NCI-H1105 treated with DMSO at 0.1 percent for 48 hours (cell line): Measurements from ENCODE around the gene HERPUD2.

ENCODE experiments used
- DNase-seq: peaks from one replicate; lab custom pipeline; 2025; lab: John Stamatoyannopoulos, UW

The HERPUD2 gene, protein sequence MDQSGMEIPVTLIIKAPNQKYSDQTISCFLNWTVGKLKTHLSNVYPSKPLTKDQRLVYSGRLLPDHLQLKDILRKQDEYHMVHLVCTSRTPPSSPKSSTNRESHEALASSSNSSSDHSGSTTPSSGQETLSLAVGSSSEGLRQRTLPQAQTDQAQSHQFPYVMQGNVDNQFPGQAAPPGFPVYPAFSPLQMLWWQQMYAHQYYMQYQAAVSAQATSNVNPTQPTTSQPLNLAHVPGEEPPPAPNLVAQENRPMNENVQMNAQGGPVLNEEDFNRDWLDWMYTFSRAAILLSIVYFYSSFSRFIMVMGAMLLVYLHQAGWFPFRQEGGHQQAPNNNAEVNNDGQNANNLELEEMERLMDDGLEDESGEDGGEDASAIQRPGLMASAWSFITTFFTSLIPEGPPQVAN

DNA sequence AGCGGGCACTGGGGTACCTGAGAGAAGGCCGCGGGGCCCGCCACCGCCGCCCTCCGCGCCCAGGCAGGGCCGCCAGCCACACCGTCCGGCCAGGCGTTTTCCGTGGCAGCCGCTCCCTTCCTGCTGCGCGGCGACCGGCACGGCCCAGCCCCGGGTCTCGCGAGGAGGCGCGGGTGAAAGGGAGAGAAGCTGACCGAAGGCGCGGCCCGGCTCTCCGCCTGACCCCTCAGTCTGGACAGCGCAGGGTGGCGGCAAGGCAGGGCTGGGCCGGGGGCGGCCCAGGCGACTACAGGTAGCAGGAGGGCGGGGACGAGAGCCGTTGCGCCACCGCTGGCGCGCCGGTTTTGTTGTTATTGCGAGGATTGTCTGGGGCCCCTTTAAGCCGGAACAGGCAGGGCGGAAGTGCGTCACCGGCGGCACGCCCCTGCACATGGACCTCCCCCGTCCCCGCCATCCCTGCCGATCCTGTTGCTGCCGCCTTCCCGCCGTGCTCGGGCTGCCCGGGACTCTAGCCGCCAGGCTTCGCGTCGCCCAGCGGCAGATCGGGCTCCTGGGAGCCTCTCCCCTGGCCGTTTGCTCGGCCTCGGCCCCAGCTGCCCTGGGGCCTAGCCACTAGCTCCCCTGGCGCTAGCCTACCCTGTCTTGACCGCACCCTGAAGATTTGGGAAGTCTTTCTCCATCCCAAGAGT, at the start of gene HERPUD2:
Gene HERPUD2, minus strand, starts transcription at position 352 of the 689 bp plus-strand sequence. CDS start 805 bp downstream, outside the sequence.
- peak; percentile 88 for DNase-seq

DNA sequence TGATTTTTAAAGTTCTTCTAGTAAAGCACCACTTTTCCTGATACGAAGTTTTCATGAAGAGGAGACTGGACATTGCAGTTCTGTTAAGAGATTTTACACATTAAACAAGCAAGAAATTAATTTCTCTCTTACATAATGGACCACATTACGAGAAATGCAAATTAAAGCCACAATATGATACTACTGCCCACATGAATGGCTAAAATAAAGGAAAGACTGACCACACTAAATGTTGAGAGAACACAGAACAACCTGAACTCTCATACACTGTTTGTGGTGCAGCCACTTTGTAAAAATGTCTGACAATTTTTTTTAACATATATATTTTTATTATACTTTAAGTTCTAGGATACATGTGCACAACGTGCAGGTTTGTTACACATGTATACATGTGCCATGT, 44.0 kb upstream of the HERPUD2 start:
- no peak for DNase-seq

DNA sequence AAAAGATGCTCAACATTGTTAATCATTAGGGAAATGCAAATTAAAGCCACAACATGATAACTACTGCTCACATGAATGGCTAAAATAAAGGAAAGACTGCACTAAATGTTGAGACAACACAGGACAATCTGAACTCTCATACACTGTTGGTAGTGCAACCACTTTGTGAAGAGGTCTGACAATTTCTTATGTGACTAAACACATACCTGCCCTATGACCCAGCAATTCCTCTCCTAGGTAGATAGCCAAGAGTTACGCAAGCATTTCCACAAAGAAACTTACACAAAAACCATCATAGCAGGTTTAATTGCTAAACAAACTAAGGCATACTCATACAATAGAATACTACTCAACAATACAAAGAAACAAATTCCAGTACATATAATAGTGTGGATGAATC, 41.8 kb upstream of the HERPUD2 start:
- no peak for DNase-seq

DNA sequence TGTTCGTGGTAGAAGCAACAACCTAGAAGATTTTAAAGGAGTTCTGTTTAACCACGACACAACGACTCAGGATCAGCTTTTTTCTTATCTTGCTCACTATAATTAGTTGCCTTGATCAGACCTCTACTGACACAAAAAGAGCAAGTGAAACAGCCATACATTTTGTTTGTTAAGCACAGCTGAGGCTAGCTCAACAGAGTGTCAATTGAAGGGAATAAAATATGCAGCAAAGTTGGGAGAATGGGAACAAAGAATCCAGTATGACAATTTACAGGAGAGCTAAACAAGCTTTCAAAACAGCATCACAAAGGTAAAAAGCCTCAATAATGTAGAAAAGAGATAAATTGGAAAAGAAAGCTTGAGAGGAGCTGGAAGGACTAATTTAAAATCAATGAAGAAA, 40.5 kb upstream of the HERPUD2 start:
- DNase-seq: no peak

DNA sequence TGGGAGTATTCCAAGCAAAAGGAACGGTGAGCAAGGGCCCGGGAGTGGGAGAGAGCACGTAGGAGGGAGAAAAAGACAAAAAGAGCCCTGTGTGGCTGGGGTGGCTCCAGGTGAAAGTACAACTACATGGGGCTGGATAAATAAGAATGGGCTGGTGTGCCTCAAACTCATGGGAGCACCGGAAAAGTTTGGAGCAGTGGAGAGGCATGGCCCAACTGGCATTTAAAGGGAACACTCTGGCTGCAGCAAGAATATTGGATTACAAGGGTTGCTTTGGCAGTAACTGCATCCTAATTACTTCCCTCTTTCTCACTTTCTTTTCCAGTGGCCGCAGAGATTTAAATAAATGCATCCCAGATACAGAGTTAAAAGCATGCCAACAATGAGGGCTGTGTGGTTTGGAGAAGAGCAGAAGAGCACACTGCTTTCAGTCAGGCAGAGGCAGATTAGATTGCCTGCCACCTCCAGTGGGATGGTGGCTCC, 39.1 kb upstream of the HERPUD2 start:
- DNase-seq: no peak

DNA sequence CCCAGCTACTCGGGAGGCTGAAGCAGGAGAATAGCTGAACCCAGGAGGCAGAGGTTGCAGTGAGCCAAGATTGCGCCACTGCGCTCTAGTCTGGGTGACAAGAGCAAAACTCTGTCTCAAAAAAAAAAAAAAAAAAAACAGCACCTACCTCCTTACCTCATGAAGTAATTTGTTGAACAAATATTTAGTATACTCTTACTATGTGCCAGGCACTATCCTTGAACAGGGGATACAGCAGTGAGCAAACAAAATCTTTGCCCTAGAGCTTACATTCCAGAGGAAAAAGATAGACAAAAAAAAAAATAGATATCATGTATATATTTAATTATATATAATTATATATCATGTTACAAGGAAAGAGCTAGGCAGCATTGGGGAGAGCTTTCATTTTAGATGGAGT, 36.4 kb upstream of the HERPUD2 start:
- no peak for DNase-seq

DNA sequence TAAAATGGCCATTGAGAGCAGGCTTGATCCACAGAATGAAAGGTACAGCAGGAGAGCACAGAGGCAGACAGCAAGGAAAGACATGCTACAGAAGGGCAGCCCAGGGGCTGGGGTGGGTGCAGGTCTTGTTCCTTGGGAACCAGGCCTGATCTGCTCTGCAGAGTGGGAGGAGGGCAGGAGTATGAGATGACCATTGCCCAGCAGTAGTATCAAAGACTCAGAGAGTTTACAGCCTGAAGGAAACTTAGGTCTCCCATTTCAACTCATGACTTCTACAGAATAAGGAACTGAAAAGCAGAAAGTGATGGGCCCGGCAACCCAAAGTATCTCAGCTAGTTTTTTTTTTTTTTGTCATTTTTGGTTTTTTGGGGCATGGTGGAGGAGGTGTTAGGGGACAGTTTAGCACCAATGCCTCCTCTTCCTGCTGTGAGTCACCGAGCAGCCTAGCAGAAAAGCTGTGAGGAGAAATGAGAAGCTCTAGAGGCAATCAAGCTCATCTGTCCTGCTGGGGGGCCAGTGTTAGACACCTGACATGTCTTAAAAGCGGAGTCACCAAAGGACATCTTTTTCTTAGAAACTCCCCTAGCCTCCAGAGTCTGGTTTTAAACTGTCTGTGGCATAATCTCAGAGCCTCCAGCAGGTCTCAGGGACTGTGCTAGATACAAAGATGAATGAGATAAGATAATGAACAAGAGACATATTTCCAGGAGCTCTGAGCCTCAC, 34.3 kb upstream of the HERPUD2 start:
- no peak for DNase-seq

DNA sequence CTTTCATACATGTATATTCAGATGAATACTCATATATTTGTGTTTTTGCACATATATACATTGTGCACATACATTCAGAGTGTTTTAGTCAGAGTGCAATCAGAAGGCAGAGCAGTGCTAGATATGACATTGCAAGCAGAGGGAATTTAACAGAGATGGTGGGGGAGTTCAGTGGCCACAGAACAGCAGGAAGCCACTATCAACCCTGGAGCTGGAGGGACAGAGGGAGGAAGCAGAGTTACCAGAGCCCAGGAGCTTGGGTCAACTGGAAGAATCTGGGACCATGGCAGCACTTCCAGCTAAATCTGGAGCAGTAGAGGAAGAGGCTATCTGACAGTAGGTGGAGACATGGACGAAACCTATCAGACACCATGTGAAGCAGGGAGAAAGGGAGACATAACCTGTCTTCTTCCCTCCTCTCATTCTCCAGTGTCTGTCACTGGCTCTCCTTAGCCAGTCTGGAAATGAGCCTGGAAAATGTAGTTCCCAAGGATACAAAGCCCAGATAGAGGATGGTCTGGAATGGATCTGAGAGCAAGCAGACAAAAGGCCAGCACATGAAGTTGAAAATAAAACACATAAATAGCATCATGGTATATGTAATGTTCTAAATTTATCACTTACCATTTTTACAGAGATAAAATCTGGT, 33.6 kb upstream of the HERPUD2 start:
- no peak for DNase-seq

DNA sequence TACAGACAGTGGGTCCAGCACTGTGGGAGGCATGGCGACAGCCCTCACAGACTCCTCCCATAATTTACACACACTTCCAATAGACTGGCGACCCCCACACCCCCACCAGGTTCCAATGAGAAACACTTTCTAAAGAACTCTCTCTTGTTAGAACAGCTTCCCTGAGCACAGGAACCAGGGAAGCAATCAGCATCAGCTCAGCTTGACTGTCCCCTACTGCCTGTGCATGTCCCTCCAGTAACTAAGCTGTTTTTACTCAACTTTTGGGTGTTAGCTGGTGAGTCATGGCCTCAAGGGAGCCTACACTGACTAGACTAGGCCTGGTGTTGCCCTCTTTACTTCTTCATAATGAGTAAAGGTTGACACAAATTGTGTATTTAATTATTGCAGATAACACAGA, 32.6 kb upstream of the HERPUD2 start:
- DNase-seq: no peak

DNA sequence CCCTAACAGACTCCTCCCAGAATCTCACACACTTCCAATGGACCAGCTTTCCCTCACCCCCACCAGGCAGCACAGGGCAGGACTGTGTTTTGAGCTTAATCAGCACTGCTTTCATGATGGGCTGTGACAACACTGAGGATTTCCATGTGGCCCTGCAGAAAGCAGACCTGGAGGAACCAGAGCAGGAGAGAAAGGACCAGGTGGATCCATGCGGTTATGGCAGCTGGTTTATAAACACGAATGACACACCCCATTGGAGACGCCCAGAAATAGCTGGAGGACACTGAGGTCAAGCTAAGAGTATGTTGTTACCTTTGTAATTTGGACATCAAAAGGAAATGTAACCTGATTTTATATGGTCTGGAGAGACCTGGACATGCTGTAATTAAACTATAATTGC, 31.7 kb upstream of the HERPUD2 start:
- DNase-seq: no peak

DNA sequence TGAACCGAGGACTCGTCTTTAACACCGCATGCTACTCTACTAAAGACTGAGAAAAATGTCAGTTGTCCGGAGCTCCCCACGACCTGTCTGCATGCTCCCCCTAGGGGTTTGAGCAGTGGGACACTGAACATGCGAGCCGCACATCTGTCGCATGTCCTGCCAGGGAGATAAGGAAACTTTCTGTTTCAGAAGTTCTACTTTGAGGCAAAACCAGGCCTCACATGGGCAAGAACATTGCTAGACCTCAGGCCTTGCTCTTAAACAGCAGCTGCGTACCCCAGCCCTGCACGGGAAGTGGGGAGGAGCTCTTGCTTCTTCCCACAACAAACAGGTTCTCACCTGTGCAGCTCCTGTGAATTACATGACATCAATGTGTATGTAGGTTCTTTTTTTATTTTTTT, 30.3 kb upstream of the HERPUD2 start:
- no peak for DNase-seq

DNA sequence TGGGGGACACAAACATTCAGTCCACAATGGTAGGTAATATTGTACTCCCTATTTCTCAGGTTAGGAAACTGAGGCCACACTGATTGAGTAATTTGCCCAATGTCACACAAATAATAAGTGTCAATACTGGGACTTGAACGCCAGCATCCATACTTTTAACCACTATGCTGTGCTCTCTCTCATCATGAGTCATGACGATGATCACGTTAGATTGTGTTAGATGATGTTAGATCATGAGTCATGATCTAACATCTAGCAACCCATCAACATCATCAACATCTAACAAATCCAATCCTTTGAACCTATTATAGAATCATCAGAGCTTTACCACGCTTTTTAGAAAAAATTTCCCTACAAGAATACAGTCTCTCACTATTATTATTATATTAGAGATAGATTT, 28.1 kb upstream of the HERPUD2 start:
- no peak for DNase-seq

DNA sequence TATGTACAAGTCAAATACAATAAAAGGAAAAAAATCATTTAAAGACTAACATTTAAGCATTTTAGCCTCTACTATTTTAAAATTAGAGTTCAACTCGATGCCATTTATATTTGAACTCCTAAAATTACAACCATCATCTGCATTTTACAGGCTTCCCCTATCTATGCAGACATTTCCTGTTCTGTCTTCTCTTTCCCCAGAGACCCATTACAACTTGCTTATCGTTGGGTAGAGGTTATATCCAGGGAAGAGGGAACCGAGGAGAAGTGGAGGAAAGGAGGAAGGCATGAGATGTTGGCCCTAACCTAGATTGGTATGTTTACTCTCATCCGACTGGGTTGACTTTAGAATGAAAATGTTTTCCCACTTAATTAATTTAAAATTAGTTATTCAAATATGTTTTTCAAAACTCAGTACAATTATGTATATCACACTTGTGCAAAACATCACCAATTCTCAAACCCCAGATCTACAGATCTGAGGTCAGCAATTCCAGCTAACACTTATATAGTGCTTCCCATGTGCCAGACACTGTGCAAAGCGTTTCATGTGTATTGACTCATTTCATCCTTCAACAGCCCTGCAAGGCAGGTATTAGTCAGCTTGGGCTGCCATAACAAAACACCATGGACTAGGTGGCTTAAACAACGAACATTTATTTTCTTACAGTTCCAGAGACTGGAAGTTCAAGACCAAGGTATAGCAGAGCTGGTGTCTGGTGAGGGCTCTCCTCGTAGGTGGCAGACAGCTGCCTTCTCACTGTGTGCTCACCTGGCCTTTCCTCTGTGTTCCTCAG, 27.3 kb upstream of the HERPUD2 start:
- no peak for DNase-seq

DNA sequence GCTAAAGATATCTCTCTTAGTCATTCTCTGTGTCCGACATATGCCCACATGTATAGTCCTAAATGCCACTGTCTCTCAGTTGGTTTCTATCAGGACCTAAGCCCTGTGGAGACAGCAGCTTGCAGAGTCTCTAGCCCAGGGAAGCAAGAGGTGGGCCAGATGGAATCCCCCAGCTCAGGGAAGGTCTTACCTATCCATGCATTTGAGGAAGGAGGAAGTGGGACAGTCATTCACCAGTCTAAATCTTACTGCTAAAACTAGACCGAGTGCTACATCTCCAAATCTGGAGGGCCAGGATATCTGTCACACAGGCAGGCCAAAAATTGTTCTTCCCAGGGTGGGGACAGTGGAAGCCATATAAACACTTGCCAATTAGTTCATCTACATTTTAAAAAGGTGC, 26.4 kb upstream of the HERPUD2 start:
- no peak for DNase-seq

DNA sequence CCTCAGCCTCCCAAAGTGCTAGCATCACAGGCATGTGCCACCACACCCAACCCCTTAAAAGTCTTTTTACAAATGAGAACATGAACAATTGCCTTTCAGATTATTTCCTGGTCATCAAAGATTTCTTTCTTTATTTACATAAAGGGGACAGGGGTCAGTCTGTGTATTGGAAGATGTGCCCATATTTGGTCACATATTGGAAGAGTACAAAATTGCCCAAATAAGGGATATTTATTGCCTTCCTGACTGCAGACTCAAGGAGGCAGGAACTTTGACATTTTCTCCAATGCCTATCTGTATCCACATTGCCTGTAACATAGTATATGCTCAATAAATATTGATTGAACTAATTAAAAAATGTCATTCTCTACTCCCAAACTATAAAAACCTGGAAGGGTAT, 25.9 kb upstream of the HERPUD2 start:
- DNase-seq: no peak

DNA sequence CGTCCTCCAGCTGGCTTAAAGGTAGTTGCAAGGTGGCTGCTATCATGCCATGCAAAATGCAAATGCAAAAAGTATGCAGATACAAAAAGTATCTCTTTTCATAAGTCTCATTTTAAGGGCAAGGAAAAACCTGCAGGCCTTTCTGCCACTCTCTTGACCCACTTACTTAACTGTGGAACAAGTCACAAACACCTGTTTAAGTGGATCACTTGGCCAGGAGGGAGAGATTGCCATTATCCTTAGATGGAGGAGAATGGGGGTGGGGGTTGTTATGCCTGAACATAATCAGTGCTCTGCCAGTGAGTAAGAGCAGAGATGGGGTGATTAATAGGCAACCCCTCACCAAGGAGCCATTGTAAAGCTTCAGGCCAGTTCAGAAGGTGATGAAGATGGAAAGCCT, 25.1 kb upstream of the HERPUD2 start:
- no peak for DNase-seq

DNA sequence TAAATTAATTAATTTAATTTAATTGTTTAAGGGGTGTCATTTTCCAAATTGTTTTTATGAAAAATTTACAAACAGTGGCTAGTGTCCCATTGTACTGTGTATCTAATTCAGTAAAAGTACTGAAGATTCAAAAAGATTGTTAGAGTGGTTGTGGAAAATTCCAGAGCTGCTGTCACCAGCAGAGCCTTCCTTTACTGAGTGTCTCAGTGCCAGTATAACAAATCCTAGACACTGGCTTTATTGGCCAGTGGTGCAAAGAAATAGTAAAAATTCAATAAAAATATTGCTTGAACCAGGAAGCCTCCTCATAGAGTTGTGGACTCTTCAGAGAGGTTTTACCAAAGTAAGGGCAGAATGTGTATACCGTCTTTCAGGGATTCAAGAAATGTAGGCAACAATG, 23.1 kb upstream of the HERPUD2 start:
- no peak for DNase-seq

DNA sequence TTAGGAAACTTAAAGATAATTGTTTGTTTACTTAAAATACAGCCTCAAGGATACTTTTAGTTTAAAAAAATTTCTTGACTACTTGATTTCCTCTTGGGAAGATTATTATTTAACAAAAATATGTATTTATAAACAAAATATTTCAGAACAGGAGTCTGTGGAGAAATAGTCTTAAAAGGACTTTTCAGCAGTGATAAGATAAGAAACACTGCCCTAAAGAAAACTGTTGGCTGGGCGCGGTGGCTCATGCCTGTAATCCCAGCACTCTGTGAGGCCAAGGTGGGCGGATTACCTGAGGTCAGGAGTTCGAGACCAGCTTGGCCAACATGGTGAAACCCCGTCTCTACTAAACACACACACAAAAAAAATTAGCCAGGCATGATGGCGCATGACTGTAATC, 22.6 kb upstream of the HERPUD2 start:
- no peak for DNase-seq

DNA sequence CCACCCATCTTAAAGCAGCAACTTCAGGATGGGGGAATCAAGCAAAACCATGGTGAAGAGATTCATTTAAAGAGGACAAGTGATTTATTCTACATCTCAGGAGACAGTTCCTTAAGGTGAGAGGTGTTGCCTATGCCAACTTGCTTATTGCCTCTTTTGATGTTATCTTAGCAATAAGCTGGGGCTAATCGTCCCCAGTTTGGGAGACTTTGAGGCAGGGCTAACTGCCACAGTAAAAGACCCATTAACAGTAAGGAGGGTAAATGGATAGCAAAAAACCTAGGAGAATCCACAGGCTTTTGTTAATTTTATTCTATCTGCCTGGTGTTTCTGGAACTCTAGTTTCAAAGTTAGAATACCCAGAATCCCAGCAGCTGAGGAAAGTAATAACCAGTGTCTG, 22.1 kb upstream of the HERPUD2 start:
- no peak for DNase-seq

DNA sequence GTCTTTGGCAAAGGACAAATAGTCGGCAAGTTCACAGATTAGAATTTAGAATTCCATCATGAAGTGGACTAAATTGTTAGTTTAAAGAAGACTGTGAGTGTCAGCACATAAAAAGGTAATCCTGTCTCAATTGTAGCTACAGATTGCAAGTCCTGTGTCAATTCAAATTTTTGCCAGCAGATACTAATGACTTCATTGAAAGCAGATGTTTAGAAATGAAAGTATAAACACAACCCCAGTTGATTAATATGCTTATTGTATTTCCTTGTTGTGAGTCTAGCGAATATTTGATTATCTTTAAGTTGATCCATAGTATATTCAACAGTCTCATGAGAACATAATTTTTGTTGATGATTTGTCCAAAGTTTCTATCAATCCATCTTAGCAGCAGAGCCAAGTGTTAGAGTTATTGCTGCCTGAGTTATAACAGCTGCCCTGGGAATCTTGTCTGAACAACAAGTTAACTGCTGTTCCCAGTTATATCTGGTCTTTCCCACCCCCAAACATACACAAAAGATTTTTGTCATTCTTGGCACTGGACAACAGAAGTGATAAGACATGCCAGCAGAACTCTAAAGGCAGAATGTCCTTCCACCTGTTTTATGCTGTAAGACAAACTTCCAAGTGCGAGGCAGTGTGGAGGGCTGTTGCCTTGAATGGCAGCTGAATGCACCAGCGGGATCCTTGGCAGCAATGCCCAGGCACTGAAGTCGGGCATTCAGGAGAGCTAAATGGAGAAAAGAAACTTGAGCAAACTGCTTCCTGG, 21.3 kb upstream of the HERPUD2 start:
- DNase-seq: no peak

DNA sequence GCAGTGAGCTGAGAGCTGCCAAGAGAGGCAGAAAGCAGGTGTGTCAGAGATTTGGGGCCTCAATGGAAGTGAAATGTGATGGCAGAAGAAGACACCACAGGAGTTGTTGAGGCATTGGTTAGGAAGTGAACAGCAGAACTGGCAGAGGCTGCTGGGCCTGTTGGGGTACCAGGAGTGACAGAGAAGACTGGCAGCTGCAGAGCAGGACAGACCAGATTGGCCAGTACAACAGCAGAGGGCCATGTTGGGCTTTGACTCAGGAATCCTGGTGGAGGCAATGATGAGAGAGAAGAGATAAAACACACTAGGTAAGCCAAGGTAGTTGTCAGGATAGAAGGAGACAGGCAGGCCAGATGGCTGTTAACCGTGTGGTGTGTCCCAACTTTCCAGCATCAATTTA, 19.9 kb upstream of the HERPUD2 start:
- no peak for DNase-seq
